A673 (cell line): Measurements from ENCODE around the gene NAGLU.

Experiments
- EZH2 ChIP-seq: fragments of 200-600 bp; sonication (generic); IDR thresholded peaks from 2 replicates; pipeline ENCODE4 v1.6.1; 2017; ENCODE audit warnings: borderline replicate concordance, low read depth, mild to moderate bottlenecking, mixed read lengths, antibody characterized with exemption, low read length; ENCODE audit not compliant: poor library complexity, severe bottlenecking
- TF ChIP-seq, protein P1 (sequence below): fragments of 300-800, 200-600 bp; sonication (generic); conservative IDR thresholded peaks from 2 replicates; pipeline ENCODE4 v1.5.1; 2017; ENCODE audit warnings: low read depth, mild to moderate bottlenecking, antibody characterized with exemption, low read length, moderate library complexity, mixed read lengths

GRCh38 chr17:42512733-42513251 lies 23.2 kb upstream of the NAGLU start:
- TF ChIP-seq, protein P1, sequence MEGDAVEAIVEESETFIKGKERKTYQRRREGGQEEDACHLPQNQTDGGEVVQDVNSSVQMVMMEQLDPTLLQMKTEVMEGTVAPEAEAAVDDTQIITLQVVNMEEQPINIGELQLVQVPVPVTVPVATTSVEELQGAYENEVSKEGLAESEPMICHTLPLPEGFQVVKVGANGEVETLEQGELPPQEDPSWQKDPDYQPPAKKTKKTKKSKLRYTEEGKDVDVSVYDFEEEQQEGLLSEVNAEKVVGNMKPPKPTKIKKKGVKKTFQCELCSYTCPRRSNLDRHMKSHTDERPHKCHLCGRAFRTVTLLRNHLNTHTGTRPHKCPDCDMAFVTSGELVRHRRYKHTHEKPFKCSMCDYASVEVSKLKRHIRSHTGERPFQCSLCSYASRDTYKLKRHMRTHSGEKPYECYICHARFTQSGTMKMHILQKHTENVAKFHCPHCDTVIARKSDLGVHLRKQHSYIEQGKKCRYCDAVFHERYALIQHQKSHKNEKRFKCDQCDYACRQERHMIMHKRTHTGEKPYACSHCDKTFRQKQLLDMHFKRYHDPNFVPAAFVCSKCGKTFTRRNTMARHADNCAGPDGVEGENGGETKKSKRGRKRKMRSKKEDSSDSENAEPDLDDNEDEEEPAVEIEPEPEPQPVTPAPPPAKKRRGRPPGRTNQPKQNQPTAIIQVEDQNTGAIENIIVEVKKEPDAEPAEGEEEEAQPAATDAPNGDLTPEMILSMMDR: no peak
- TF ChIP-seq EZH2: no peak
